GM19193 (cell line): ENCODE measurements around the gene ZFYVE9.

Experiments used
- POLR2A ChIP-seq: IDR thresholded peaks from 4 replicates; pipeline ENCODE4 v1.6.1; 2011; ENCODE audit not compliant: insufficient read depth, insufficient read length; ENCODE audit errors: extremely low read depth

The ZFYVE9 gene

DNA sequence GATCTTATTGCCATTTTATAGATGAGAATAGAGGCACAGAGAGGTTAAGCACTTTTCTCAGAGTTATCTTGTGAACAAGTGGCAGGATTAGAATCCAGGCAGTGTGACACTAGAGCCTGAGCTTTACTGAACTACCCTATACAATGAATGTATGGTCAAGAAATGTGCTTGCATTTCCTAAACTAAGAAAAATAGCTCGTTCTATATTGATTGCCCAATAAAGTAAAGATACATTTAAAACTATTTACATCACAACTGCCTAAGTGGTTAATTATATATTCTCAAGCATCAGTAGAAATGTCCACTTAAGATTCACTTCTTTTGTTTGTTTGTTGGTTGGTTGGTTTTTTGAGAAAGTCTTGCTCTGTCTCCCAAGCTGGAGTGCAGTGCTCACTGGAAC, 91.6 kb downstream of the ZFYVE9 start:
- TF ChIP-seq POLR2A: no peak

DNA sequence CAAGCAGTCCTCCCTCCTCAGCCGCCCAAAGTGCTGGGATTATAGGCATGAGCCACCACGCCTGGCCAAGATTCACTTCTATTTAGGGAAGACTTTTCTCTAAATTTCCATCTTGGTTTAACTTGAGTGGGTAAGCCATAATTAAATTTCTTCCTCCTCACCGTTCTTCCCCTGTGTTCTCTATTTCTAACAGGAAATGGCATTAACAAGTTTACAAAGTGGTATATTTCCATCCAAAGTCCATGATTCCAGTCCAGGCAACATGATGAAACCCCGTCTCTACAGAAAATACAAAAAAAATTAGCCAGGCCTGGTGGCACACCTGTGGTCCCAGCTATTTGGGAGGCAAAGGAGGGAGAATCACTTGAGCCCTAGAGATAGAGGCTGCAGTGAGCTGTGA, 92.1 kb downstream of the ZFYVE9 start:
- no peak for TF ChIP-seq POLR2A

DNA sequence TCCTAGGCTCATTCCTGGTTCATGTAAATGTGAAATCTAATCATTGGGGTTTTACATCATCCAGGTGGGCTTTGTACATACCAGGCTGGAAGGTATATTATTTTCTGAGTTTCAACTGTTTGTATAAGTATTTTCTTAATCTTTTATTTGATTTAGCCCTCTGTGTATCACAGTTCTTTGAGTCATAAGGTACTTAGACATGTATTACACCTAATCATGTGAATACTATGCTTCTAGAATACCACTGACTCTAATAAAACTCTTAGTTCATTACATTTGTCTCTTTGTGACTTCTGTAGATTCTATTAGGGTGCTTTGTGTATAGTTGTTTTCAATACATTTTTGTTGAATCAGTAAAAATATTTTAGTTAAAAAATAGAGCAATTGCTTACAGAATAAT, 92.8 kb downstream of the ZFYVE9 start:
- no peak for TF ChIP-seq POLR2A

DNA sequence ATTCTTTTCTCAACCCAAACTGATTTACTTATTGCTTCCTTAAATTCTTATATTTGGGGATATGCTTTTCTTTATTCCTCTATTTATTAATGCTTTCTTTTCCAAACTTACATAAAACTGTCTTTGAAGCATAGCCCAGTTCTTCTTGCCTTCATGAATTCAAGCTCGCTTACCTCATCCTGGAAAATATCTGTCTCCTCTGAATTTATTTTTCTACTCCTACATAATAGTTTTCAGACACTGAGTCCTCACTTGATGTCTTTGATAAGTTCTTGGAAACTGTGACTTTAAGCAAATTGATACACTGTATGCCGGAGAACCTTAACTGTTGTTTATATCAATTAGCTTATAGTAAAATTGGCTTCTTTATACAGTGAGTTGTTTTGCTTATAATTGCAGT, 93.8 kb downstream of the ZFYVE9 start:
- no peak for TF ChIP-seq POLR2A

DNA sequence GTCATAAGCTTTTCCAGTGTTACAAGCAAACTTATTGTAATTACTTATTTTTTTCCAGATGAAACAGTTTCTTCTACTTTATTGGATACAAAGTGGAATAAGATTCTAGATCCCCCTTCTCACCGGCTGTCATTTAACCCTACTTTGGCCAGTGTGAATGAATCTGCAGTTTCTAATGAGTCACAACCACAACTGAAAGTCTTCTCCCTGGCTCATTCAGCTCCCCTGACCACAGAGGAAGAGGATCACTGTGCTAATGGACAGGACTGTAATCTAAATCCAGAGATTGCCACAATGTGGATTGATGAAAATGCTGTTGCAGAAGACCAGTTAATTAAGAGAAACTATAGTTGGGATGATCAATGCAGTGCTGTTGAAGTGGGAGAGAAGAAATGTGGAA, 95.5 kb downstream of the ZFYVE9 start:
- TF ChIP-seq POLR2A: no peak

DNA sequence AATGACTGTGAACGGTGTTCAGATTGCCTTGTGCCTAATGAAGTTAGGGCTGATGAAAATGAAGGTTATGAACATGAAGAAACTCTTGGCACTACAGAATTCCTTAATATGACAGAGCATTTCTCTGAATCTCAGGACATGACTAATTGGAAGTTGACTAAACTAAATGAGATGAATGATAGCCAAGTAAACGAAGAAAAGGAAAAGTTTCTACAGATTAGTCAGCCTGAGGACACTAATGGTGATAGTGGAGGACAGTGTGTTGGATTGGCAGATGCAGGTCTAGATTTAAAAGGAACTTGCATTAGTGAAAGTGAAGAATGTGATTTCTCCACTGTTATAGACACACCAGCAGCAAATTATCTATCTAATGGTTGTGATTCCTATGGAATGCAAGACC, 96.6 kb downstream of the ZFYVE9 start:
- no peak for TF ChIP-seq POLR2A

DNA sequence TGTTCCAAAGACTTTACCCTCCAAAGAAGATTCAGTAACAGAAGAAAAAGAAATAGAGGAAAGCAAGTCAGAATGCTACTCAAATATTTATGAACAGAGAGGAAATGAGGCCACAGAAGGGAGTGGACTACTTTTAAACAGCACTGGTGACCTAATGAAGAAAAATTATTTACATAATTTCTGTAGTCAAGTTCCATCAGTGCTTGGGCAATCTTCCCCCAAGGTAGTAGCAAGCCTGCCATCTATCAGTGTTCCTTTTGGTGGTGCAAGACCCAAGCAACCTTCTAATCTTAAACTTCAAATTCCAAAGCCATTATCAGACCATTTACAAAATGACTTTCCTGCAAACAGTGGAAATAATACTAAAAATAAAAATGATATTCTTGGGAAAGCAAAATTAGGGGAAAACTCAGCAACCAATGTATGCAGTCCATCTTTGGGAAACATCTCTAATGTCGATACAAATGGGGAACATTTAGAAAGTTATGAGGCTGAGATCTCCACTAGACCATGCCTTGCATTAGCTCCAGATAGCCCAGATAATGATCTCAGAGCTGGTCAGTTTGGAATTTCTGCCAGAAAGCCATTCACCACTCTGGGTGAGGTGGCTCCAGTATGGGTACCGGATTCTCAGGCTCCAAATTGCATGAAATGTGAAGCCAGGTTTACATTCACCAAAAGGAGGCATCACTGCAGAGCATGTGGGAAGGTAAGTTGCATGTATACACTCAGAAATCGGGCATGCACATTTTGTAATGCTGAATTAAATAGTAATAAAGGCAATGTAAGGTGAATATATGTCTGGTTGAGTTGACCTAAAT, 97.2 kb downstream of the ZFYVE9 start:
- no peak for TF ChIP-seq POLR2A

DNA sequence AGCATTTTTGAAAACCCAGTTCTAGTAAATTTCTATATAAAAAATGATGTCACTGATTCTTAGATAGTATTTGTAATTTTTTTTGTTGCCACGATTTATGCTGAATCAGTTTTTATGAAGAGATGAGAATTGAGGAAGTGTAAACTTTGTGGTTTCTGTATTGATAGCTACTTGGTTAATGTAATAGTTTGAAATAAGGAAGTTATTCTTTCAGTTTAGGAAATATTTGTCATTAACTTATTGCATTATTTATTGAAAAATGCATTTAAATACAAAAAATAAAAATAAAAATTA, 97.8 kb downstream of the ZFYVE9 start:
- TF ChIP-seq POLR2A: no peak

DNA sequence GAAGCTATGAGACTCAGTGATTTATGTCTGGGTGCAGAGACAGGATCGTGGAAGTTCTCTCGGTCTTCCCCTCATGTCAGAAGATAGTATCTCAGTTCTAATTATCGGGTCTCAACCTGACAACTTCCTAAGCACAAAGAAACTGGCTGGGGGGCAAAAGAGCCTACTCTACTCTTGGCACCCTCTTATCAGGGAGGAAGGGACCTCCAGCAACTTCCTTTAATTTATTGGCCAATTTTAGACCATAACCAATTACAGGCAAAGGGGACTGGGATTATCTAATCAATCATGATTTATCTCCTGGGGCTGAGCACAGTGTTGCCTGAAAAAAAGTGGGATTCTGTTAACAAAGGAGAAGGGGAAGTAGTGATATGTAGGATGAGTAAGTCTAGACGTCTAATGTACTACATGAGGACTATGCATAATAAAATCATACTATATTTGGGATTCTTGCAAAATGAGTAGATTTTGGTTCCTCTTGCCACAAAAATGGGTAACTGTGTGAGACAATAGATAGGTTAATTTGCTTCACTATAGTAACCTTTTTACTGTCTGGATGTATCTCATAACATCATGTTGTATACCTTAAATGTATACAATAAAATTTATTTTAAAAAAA, 98.8 kb downstream of the ZFYVE9 start:
- no peak for TF ChIP-seq POLR2A

DNA sequence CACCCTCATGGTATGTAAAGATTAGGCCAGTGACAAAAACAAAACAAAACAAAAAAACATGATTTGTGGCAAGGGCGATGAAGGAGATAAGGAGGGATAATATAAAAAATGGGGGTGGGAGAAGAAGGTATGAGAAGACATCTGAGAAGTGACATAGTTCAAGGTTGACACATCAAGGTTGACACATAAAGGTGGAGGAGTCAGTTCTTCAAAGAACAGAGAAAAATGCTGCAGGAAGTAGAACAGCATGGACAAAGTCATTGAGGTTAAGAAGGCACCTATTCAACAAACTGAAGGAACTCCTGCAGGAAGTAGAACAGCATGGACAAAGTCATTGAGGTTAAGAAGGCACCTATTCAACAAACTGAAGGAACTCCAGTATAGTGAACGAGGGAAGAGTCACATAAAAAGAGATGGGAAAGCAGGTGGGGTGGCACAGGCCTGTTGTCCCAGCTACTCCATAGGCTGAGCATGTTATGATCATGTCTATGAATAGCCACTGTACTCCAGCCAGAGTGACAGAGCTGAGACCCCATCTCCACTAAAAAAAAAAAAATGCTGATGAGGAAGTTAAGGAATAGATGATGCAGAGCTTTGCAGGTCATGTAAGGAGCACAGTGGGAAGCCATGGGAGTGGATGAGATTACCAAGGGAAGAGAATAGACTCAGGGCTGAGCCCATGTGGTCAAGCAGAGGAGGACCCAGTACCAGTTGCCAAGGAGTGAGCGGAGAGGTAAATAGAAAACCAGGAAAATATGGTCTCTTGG, 101.5 kb downstream of the ZFYVE9 start:
- TF ChIP-seq POLR2A: no peak

DNA sequence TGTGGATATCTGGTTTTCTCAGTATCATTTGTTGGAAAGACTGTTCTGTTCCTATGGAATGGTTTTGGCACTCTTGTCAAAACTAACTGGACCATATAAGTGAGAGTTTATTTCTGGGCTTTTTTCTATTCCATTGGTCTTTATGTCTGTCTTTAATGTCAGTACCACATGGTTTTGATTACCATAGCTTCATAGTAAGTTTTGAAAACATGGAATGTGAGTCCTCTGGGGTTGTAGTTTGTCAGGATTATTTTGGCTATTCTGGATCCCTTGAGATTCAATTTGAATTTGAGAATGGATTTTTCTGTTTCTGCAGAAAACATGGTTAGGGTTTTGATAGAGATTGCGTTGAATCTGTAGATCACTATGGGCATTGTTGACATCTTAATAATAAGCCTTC, 107.9 kb downstream of the ZFYVE9 start:
- no peak for TF ChIP-seq POLR2A

DNA sequence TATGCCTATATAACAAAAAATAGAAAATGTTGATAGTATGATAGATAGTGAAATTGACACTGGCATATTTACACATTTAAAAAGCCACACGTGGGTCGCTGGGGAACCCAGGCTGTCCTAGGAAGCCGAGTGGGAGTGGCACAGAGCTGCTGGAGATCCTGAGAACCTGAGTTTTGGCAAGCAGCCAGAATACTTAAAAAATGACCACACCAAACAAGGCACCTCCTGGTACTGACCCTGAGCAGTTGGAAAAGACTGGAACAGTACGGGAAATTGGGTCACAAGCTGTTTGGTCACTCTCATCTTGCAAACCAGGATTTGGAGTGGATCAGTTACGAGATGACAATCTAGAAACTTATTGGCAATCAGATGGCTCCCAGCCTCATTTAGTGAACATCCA, 111.5 kb downstream of the ZFYVE9 start:
- TF ChIP-seq POLR2A: no peak

DNA sequence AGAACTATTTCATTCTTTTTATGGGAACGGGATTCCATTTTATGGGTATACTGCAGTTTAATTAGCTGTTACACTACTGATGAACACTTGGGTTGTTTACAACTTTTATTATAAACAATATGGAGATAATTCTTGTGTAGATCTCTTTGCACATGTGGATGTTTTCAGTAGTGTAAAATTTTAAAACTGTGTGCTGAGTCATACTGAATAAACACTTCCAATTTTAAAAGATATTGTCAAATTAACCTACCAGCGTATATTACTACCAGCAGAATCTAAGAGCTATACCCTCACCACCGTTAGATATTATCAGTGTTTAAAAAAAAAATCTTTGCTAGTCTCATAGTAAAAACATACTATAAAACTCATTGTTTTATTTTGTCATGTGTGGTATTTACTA, 118.0 kb downstream of the ZFYVE9 start:
- no peak for TF ChIP-seq POLR2A

DNA sequence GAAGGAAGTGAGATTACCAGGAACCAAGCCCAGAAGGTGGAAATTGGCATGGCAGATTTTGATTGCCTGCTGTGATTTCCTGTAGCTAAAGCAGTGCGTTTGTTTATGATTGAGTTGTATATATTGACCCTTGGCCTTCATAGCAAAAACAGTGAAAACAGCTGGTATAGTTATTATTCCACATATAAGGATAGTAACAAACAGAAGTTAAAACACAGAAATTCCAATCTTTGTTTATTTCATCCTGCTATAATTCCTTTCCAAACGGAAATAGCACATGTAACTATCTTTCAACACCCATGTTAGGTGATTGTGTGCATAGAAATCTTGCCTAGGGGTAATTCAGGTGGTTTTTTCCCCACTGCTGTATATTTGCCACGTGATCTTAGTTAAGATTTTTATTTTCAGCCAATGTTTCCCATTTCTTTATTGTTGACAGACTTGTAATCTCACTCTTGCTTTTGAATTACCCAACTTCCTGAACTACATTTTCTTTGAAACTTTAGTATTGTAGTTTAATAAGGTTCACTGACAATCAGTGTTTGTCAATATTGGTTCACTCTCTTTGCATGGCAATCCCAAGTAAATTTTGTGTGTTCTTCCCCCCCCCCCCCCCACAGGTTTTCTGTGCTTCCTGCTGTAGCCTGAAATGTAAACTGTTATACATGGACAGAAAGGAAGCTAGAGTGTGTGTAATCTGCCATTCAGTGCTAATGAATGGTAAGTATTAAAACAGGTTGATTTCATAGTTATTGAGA, 121.4 kb downstream of the ZFYVE9 start:
- TF ChIP-seq POLR2A: no peak

DNA sequence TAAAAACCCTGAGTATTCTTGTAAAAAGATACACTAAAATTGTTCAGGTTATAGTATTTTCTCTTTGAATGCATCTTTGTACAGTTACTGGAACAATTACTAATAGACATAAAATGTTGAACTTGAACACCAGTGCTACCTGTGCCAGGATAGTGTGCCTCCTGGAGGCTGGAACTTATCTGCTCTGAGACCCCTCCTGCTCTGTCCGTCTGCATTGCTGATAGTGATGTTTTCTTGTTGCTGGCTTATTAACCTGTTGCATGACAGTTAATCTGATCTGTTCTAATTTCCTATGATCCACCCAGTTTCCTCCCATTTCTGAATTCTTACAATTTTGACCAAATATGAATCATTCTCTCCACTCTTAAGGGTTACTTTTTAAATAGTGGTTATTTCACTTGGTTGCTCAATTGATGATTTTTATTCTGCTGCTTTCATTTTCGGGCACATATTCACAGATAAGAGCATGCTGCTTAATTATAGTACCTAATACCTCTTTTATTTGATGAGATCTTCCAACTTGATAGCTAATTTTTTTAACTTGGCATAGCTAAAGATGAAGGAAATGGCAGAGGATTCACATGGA, 122.7 kb downstream of the ZFYVE9 start:
- no peak for TF ChIP-seq POLR2A
